GM12878 (cell line): Measurements from ENCODE around the gene NFE2L1. TPM values are rescaled to one million over a fixed set of nuclear protein-coding genes. Genes with fewer than 3 reads are reported as not detected.

ENCODE experiments used
- BHLHE40 ChIP-seq, 2 experiments: fragments of 450-650 bp in 1 of 2; IDR thresholded peaks; 2 replicates each; pipeline ENCODE4 v1.6.1; 2011 to 2017; ENCODE audit warnings: low read depth in 2 of 2, borderline replicate concordance in 1 of 2, improper control_type of control experiment in 1 of 2, low read length in 1 of 2, mild to moderate bottlenecking in 1 of 2
- DPF2 ChIP-seq: fragments of 450-650 bp; IDR thresholded peaks from 2 replicates; pipeline ENCODE4 v1.6.1; 2017; ENCODE audit warnings: mild to moderate bottlenecking
- E4F1 ChIP-seq: fragments of 450-650 bp; IDR thresholded peaks from 2 replicates; pipeline ENCODE4 v1.6.1; 2018; ENCODE audit warnings: borderline replicate concordance, mild to moderate bottlenecking; ENCODE audit not compliant: partially characterized antibody
- EGR1 ChIP-seq, 2 experiments: IDR thresholded peaks; 1 replicate in 1 of 2; 2 replicates in 1 of 2; pipeline ENCODE4 v1.6.1; 2011 to 2012; ENCODE audit warnings: low read depth in 2 of 2, low read length in 2 of 2, borderline replicate concordance in 1 of 2, mild to moderate bottlenecking in 1 of 2, moderate library complexity in 1 of 2
- GATAD2B ChIP-seq: fragments of 450-650 bp; conservative IDR thresholded peaks from 2 replicates; pipeline ENCODE4 v1.6.1; 2017; ENCODE audit warnings: low read depth, mild to moderate bottlenecking, moderate library complexity
- HDAC2 ChIP-seq: fragments of 200-600 bp; sonication (generic); IDR thresholded peaks from 2 replicates; pipeline ENCODE4 v1.6.1; 2017
- IKZF1 ChIP-seq: fragments of 450-650 bp; conservative IDR thresholded peaks from 2 replicates; pipeline ENCODE4 v1.6.1; 2017; ENCODE audit warnings: antibody characterized with exemption, mild to moderate bottlenecking
- IRF4 ChIP-seq: IDR thresholded peaks from 2 replicates; pipeline ENCODE4 v1.6.1; 2011; ENCODE audit warnings: low read depth, low read length
- KAT2A ChIP-seq: conservative IDR thresholded peaks from 2 replicates; pipeline ENCODE4 v1.6.1; 2011; ENCODE audit warnings: low read depth, low read length; ENCODE audit not compliant: control insufficient read depth
- KDM1A ChIP-seq: fragments of 200-600 bp; sonication (generic); IDR thresholded peaks from 2 replicates; pipeline ENCODE4 v1.6.1; 2016; ENCODE audit warnings: borderline replicate concordance
- NRF1 ChIP-seq: conservative IDR thresholded peaks from 2 replicates; pipeline ENCODE4 v1.6.1; 2011; ENCODE audit warnings: mild to moderate bottlenecking, low read depth, low read length, improper control_type of control experiment
- POLR2AphosphoS2 ChIP-seq: IDR thresholded peaks from 2 replicates; pipeline ENCODE4 v1.6.1; 2011; ENCODE audit warnings: low read depth, mild to moderate bottlenecking, low read length, improper control_type of control experiment, moderate library complexity
- RCOR1 ChIP-seq: conservative IDR thresholded peaks from 2 replicates; pipeline ENCODE4 v1.6.1; 2012; ENCODE audit warnings: low read depth, low read length, improper control_type of control experiment
- SIN3A ChIP-seq: IDR thresholded peaks from 2 replicates; pipeline ENCODE4 v1.6.1; 2012; ENCODE audit warnings: low read depth, low read length, improper control_type of control experiment
- SKIL ChIP-seq: fragments of 450-650 bp; IDR thresholded peaks from 2 replicates; pipeline ENCODE4 v1.6.1; 2017; ENCODE audit warnings: mild to moderate bottlenecking, low read depth, inconsistent platforms; ENCODE audit not compliant: poor library complexity, severe bottlenecking
- SMARCA5 ChIP-seq: fragments of 450-650 bp; IDR thresholded peaks from 2 replicates; pipeline ENCODE4 v1.6.1; 2017; ENCODE audit warnings: mild to moderate bottlenecking
- ZNF384 ChIP-seq: IDR thresholded peaks from 2 replicates; pipeline ENCODE4 v1.6.1; 2012; ENCODE audit warnings: low read depth, mild to moderate bottlenecking, low read length, improper control_type of control experiment, borderline replicate concordance
- polyA plus RNA-seq, 11 experiments: library from polyadenylated mRNA; depleted of rRNA in 4 of 11; unstranded in 6 of 11; stranded (reverse) in 5 of 11; fragments of >200 nt; fragmentation: Nextera tagmentation in 4 of 11; fragmentation: Illumina TruSeq in 1 of 11; extraction: Ambion mirVana in 4 of 11; extraction: Trizol in 1 of 11; gene quantifications; 1 replicate in 1 of 11; 2 replicates in 10 of 11; pipeline versions ENCODE4 v1.2.1 to v1.2.3, GENCODE V29; 2011 to 2016; ENCODE audit warnings: inconsistent platforms in 2 of 11, missing spikeins in 2 of 11, low read depth in 1 of 11
- total RNA-seq, 4 experiments: library from RNA; depleted of rRNA in 3 of 4; stranded (reverse); fragments of >200 nt in 3 of 4; fragmentation: Illumina TruSeq in 1 of 4; extraction: Trizol in 1 of 4; gene quantifications; 2 replicates each; pipeline versions ENCODE4 v1.2.1 to v1.2.3, GENCODE V29; 2013 to 2021
- TF ChIP-seq, protein P1 (sequence below), 3 experiments: IDR thresholded peaks in 2 of 3; conservative IDR thresholded peaks in 1 of 3; 2 replicates each; pipeline ENCODE4 v1.5.1; 2011; ENCODE audit warnings: low read depth in 3 of 3, low read length in 3 of 3, mild to moderate bottlenecking in 3 of 3, control low read depth in 2 of 3, moderate library complexity in 2 of 3, inconsistent platforms in 1 of 3, mixed read lengths in 1 of 3; ENCODE audit not compliant: control insufficient read depth in 2 of 3, insufficient read depth in 1 of 3; ENCODE audit errors: extremely low read depth in 1 of 3
- TF ChIP-seq, protein P2 (sequence below): fragments of 450-650 bp; IDR thresholded peaks from 2 replicates; pipeline ENCODE4 v1.6.1; 2016; ENCODE audit warnings: mild to moderate bottlenecking
- TF ChIP-seq, protein P3 (sequence below): fragments of 450-650 bp; IDR thresholded peaks from 2 replicates; pipeline ENCODE4 v1.6.1; 2017; ENCODE audit warnings: antibody characterized with exemption, mild to moderate bottlenecking, moderate library complexity

NFE2L1 gene
- total and polyA plus RNA-seq, 10 of the 15 experiments (the other 5 are each of a cell fraction or from before 2014, with no cell fraction given), result 3.8 to 104 (median 26.4) TPM

- peak in 1 of 2 experiments; percentile 22; a peak in 1 of 4 replicates for TF ChIP-seq BHLHE40 (IDR thresholded peaks at IDR 0.05; ENCODE audit: borderline replicate concordance in 1 of 2, low read depth in 2 of 2, low read length in 1 of 2)
- no peak for TF ChIP-seq EGR1 (IDR thresholded peaks at IDR 0.05; ENCODE audit: borderline replicate concordance in 1 of 2, low read depth in 2 of 2, low read length in 2 of 2)
- no peak for TF ChIP-seq ZNF384
- TF ChIP-seq IKZF1, result no peak; the same call in 1 of the 2 replicates
- TF ChIP-seq POLR2AphosphoS2, result no peak
- TF ChIP-seq, protein P1, sequence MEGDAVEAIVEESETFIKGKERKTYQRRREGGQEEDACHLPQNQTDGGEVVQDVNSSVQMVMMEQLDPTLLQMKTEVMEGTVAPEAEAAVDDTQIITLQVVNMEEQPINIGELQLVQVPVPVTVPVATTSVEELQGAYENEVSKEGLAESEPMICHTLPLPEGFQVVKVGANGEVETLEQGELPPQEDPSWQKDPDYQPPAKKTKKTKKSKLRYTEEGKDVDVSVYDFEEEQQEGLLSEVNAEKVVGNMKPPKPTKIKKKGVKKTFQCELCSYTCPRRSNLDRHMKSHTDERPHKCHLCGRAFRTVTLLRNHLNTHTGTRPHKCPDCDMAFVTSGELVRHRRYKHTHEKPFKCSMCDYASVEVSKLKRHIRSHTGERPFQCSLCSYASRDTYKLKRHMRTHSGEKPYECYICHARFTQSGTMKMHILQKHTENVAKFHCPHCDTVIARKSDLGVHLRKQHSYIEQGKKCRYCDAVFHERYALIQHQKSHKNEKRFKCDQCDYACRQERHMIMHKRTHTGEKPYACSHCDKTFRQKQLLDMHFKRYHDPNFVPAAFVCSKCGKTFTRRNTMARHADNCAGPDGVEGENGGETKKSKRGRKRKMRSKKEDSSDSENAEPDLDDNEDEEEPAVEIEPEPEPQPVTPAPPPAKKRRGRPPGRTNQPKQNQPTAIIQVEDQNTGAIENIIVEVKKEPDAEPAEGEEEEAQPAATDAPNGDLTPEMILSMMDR (IDR thresholded peaks at IDR 0.05 in 2 of 3, conservative IDR thresholded peaks at IDR 0.05 in 1 of 3; ENCODE audit: control insufficient read depth in 2 of 3, extremely low read depth in 1 of 3, insufficient read depth in 1 of 3, low read depth in 3 of 3, low read length in 3 of 3), result no peak
- no peak for TF ChIP-seq NRF1
- no peak for TF ChIP-seq RCOR1
- no peak for TF ChIP-seq KDM1A
- no peak for TF ChIP-seq SKIL
- TF ChIP-seq IRF4, result no peak
- TF ChIP-seq E4F1, result no peak
- TF ChIP-seq KAT2A, result no peak
- TF ChIP-seq HDAC2, result no peak
- TF ChIP-seq, protein P2, sequence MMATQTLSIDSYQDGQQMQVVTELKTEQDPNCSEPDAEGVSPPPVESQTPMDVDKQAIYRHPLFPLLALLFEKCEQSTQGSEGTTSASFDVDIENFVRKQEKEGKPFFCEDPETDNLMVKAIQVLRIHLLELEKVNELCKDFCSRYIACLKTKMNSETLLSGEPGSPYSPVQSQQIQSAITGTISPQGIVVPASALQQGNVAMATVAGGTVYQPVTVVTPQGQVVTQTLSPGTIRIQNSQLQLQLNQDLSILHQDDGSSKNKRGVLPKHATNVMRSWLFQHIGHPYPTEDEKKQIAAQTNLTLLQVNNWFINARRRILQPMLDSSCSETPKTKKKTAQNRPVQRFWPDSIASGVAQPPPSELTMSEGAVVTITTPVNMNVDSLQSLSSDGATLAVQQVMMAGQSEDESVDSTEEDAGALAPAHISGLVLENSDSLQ, result no peak
- TF ChIP-seq SIN3A, result no peak
- no peak for TF ChIP-seq DPF2
- no peak for TF ChIP-seq SMARCA5
- 0 out of 2 replicates have a peak, but pooled peaks have one; percentile 18 for TF ChIP-seq GATAD2B
- TF ChIP-seq, protein P3, sequence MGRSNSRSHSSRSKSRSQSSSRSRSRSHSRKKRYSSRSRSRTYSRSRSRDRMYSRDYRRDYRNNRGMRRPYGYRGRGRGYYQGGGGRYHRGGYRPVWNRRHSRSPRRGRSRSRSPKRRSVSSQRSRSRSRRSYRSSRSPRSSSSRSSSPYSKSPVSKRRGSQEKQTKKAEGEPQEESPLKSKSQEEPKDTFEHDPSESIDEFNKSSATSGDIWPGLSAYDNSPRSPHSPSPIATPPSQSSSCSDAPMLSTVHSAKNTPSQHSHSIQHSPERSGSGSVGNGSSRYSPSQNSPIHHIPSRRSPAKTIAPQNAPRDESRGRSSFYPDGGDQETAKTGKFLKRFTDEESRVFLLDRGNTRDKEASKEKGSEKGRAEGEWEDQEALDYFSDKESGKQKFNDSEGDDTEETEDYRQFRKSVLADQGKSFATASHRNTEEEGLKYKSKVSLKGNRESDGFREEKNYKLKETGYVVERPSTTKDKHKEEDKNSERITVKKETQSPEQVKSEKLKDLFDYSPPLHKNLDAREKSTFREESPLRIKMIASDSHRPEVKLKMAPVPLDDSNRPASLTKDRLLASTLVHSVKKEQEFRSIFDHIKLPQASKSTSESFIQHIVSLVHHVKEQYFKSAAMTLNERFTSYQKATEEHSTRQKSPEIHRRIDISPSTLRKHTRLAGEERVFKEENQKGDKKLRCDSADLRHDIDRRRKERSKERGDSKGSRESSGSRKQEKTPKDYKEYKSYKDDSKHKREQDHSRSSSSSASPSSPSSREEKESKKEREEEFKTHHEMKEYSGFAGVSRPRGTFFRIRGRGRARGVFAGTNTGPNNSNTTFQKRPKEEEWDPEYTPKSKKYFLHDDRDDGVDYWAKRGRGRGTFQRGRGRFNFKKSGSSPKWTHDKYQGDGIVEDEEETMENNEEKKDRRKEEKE, result no peak
Measured at GRCh38 chr17:48110761-48111160, 62.6 kb downstream of the NFE2L1 start (continued).
